T-helper 1 cell treated with Interleukin-12 subunit alpha and Interleukin-12 subunit beta and Interleukin-4 antibody, amounts not matched to agents 30 μg/mL and 1 μg/mL, for 36 hours (primary cell): ENCODE measurements around the gene OR6X1.
A peak's percentile ranks its signal among the peaks of the same experiment; 100 is the strongest.

Experiments used
- H3K27ac Mint-ChIP-seq: one replicate; pipeline ENCODE4 v1.8.0; 2021; ENCODE audit warnings: mild to moderate bottlenecking, mixed read lengths
- H3K27me3 Mint-ChIP-seq: one replicate; pipeline ENCODE4 v1.8.0; 2021; ENCODE audit warnings: low read depth, mixed read lengths
- H3K36me3 Mint-ChIP-seq: one replicate; pipeline ENCODE4 v1.8.0; 2021; ENCODE audit warnings: low read depth, mixed read lengths
- H3K4me1 Mint-ChIP-seq: one replicate; pipeline ENCODE4 v1.8.0; 2021; ENCODE audit warnings: low read depth, mixed read lengths
- H3K4me3 Mint-ChIP-seq: one replicate; pipeline ENCODE4 v1.8.0; 2021; ENCODE audit warnings: mild to moderate bottlenecking, moderate library complexity, mixed read lengths
- H3K9me3 Mint-ChIP-seq: one replicate; pipeline ENCODE4 v1.8.0; 2021; ENCODE audit warnings: mixed read lengths

The OR6X1 gene, protein sequence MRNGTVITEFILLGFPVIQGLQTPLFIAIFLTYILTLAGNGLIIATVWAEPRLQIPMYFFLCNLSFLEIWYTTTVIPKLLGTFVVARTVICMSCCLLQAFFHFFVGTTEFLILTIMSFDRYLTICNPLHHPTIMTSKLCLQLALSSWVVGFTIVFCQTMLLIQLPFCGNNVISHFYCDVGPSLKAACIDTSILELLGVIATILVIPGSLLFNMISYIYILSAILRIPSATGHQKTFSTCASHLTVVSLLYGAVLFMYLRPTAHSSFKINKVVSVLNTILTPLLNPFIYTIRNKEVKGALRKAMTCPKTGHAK

DNA sequence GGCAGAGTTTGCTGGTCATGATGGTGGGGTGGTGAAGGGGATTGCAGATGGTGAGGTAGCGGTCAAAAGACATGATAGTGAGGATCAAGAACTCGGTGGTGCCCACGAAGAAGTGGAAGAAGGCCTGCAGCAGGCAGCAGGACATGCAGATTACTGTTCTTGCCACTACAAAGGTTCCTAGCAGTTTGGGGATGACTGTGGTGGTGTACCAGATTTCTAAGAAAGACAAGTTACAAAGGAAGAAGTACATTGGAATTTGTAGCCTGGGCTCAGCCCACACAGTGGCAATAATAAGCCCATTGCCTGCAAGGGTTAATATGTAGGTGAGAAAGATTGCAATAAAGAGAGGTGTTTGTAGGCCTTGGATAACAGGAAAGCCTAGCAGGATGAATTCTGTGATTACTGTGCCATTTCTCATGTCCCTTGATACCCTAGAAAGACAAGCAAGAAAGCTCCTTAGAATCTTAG, at the start of gene OR6X1:
OR6X1 (minus strand) TSS at position 418 of the 468 bp plus-strand sequence; CDS start at position 418, 0 bp downstream.
- H3K4me1 Mint-ChIP-seq, result peaks cover 50% of the 10 kb centered on the region
- H3K9me3 Mint-ChIP-seq, result peaks cover 4% of the 10 kb centered on the region
- peak within 1 kb of the TSS; percentile 66 for H3K4me3 Mint-ChIP-seq
- peaks cover 3% of the 10 kb centered on the region for H3K36me3 Mint-ChIP-seq
- peaks cover 23% of the 10 kb centered on the region for H3K27me3 Mint-ChIP-seq
- peak within 1 kb of the TSS; percentile 79 for H3K27ac Mint-ChIP-seq

DNA sequence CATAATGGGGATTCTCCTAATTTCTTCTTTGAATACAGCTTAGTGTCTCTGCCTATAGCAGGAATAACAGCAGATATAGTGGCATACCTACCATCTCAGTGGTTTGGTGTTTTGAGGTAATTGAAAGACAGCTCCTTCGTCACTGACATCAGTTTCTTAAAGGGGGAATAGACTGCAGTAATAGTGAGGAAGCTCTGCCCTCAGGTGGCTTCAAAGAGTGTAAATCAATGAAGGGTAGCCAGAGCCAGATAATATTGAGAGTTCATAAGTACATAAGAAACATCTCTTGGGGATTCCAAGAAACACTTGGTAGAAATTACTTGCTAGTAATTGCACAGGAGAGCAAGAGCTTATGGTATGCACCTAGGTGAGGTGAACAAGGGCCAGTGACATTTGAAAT, 47.4 kb upstream of the OR6X1 start:
- Mint-ChIP-seq H3K27ac (no peak overlapping the region), H3K36me3 (no peaks in the 10 kb centered on the region), H3K27me3 (peaks cover 2% of the 10 kb centered on the region), H3K4me3 (no peak overlapping the region), H3K4me1 (no peaks in the 10 kb centered on the region), H3K9me3 (no peaks in the 10 kb centered on the region)

DNA sequence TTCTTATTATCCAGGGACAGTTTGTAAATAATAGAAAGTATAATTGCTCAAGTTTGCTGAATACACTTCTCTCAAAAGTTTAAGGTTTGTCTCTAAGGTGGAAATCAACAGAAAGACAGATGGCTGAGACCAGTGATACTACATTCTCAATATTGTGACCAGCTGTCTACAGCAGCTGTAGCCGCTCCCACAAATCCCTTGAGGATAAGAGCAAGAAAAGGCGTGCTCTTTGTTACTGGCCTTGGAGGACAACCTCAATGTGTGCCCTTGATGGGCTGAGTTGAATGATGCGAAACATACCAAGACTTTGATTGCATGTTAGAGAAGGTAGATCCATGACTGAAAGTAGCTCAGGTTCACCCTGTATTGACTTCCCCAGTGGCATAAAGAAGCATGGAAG, 45.7 kb upstream of the OR6X1 start:
- no peaks in the 10 kb centered on the region for H3K4me1 Mint-ChIP-seq
- H3K27me3 Mint-ChIP-seq, result peaks cover 11% of the 10 kb centered on the region
- no peak overlapping the region for H3K4me3 Mint-ChIP-seq
- no peaks in the 10 kb centered on the region for H3K36me3 Mint-ChIP-seq
- H3K27ac Mint-ChIP-seq, result no peak overlapping the region
- H3K9me3 Mint-ChIP-seq, result no peaks in the 10 kb centered on the region

DNA sequence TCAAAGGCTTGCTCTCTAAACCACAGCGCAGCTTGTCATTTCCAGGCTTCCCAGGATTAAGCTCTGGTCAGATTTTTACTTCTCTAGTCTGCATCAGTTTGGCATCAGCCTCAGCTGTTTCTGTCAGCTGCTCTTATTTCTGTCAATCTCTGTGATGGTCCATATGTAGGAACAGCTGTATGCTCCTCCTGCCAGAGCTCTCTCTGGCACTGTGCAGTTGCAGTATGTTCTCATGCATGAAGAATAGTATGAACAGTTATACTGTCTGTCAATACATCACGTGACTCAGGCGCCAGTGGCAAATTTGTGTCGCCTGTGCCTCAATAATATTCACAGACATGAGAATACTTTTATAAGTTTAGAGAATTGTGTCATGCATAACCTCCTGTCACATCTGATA, 45.1 kb upstream of the OR6X1 start:
- Mint-ChIP-seq H3K4me3 (no peak overlapping the region), H3K27me3 (peaks cover 11% of the 10 kb centered on the region), H3K36me3 (no peaks in the 10 kb centered on the region), H3K9me3 (no peaks in the 10 kb centered on the region), H3K27ac (no peak overlapping the region), H3K4me1 (no peaks in the 10 kb centered on the region)

DNA sequence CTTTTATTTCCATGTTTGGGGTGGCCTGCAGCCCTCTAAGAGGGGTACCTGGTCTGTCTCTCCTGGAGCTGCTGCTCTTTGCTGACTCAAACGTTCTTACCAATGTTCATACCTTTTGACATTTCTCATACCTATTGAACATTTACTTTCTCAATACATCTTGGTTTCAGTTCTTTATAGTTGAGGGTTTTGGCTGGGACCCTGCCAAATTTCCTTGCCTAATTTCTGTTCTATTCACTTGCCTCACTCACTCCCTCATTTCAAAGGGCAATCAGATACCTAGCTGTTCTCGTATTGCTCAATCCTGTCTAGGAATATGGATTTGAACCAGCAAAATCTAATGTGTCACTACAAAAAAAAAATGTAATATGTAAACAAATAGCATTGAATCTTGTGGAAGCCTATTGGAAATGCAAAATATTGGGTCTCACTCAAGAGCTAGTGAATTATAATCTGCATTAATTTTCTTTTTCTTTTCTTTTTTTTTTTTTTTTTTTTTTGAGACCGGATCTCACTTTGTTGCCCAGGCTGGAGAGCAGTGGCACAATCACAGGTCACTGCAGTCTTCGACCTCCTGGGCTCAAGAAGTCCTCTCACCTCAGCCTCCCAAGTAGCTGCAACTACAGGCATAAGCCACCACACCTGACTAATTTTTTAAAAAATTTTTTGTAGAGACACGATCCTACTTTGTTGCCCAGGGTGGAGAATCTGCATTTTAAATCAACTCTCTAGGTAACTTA, 44.4 kb upstream of the OR6X1 start:
- H3K27ac Mint-ChIP-seq, result no peak overlapping the region
- no peak overlapping the region for H3K4me3 Mint-ChIP-seq
- no peaks in the 10 kb centered on the region for H3K9me3 Mint-ChIP-seq
- H3K36me3 Mint-ChIP-seq, result no peaks in the 10 kb centered on the region
- peaks cover 11% of the 10 kb centered on the region for H3K27me3 Mint-ChIP-seq
- no peaks in the 10 kb centered on the region for H3K4me1 Mint-ChIP-seq

DNA sequence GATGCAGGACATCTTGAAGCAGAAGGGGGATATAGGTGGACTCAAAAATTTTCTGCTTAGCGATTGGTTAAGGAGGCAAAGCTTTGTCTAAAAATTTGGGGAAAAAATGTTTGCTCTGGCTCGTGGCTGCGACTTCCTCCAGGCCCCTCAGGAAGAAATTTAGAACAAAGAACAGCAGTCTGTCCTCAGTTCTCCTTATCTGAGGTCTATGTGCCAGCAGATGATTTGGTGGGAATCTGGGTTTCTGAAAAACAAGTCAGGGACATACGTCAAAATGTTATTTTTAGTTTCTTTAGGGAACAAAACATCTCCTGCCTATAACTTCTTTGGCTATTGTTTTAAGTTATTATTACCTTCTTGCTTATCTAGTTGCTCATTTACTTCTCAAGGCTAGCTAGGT, 43.8 kb upstream of the OR6X1 start:
- Mint-ChIP-seq H3K36me3 (no peaks in the 10 kb centered on the region), H3K4me1 (no peaks in the 10 kb centered on the region), H3K4me3 (no peak overlapping the region), H3K9me3 (no peaks in the 10 kb centered on the region), H3K27me3 (peaks cover 11% of the 10 kb centered on the region), H3K27ac (no peak overlapping the region)

DNA sequence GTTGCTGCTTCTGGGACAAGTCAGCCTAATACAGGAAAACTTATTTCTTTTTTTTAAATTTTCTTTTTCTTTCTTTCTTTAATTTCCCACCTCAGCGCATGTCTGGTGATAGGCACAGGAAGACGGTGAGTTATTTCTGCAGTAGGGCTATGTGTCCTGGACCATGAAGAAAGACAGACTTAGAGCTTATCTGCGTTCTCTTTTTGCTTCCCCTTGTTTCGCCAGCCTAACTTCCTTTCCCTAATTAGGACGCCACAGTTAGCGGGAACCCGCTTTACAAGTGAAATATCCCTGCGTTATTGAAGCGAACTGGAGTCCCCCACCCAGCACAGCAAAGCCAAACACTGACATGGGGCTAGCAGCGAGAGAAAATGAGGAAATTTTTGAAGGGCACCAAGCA, 43.2 kb upstream of the OR6X1 start:
- Mint-ChIP-seq H3K9me3 (no peaks in the 10 kb centered on the region), H3K4me3 (no peak overlapping the region), H3K27ac (no peak overlapping the region), H3K4me1 (no peaks in the 10 kb centered on the region), H3K27me3 (peaks cover 11% of the 10 kb centered on the region), H3K36me3 (no peaks in the 10 kb centered on the region)

DNA sequence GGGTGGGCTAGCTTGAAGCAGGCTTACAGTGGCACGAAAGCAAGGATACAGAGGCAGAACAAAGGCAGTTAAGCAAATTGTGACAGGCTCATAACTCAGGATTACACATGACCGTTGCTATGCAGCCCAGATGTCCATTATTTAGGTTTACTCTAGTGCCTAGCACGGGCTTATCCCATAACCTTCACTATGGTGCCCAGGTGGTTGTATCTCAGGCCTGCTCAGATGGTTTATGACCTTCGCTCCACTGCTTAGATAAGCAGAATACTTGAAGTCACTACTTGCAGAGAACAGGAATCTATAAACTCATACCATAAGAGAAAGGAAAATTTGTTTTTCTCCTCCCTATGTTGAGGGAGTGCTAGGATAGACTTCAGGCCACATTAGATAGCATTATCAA, 42.8 kb upstream of the OR6X1 start:
- Mint-ChIP-seq H3K27ac (no peak overlapping the region), H3K4me3 (no peak overlapping the region), H3K4me1 (no peaks in the 10 kb centered on the region), H3K9me3 (no peaks in the 10 kb centered on the region), H3K36me3 (no peaks in the 10 kb centered on the region), H3K27me3 (peaks cover 11% of the 10 kb centered on the region)

DNA sequence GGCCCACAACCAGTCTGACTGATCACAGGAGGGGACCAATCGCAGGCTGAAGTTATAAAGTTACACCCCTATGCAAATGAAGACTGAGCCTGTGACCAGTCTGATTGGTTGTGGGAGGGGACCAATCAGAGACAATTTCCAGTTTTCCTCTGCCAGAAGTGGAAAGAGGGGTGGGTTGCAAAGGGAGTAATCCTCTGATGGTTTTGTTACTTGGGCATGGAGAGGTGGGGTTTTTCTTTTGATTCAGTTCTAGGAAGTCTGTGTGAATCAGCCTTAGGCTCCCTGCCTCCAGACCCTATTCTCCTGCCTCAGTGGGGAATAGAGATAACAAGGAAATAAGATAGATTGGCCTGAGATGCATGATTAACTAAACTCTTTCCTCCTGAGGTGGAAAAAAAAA, 41.9 kb upstream of the OR6X1 start:
- no peak overlapping the region for H3K4me3 Mint-ChIP-seq
- peaks cover 11% of the 10 kb centered on the region for H3K27me3 Mint-ChIP-seq
- no peak overlapping the region for H3K27ac Mint-ChIP-seq
- no peaks in the 10 kb centered on the region for H3K36me3 Mint-ChIP-seq
- H3K9me3 Mint-ChIP-seq, result no peaks in the 10 kb centered on the region
- H3K4me1 Mint-ChIP-seq, result no peaks in the 10 kb centered on the region

DNA sequence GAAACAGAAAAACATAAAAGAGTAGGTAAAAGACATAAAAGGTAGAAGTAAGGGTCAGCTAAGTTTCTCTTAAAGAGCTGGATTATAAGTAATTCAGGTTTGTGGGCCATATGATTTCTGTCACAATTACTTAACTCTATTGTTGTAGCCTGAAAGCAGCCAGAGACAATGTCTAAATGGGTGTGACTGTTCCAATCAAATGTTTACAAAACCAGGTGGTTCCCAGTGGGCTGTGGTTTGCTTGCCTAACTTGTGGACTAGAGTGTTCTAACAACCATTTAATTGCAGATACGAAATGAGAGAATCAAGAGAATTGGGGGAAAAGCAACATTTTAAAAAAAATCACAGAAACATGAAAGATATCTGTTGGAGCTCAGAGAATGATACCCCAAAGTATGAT, 29.2 kb upstream of the OR6X1 start:
- no peak overlapping the region for H3K27ac Mint-ChIP-seq
- no peaks in the 10 kb centered on the region for H3K36me3 Mint-ChIP-seq
- H3K4me3 Mint-ChIP-seq, result no peak overlapping the region
- peaks cover 8% of the 10 kb centered on the region for H3K27me3 Mint-ChIP-seq
- no peaks in the 10 kb centered on the region for H3K4me1 Mint-ChIP-seq
- no peaks in the 10 kb centered on the region for H3K9me3 Mint-ChIP-seq

DNA sequence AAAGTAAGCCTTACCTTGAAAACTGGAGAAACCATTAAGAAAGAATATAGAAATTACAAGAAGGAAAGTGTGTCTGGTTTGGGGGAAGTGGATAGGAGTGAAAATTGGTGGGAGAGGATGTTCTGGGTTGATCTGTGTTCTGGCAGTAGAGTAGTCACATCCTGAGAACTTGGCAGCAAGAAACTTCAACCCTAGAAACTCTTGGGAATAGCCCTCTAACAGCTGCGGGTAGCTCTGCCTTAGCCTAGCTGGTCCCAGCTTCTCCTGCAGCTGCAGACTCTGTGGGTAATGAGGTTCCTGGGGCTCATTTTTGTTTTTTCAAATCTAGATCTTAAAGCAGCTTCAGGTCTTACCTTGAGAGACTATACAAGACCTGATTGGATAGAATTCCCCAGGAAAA, 24.2 kb upstream of the OR6X1 start:
- H3K36me3 Mint-ChIP-seq, result no peaks in the 10 kb centered on the region
- no peaks in the 10 kb centered on the region for H3K4me1 Mint-ChIP-seq
- H3K27ac Mint-ChIP-seq, result no peak overlapping the region
- no peaks in the 10 kb centered on the region for H3K9me3 Mint-ChIP-seq
- H3K4me3 Mint-ChIP-seq, result no peak overlapping the region
- peaks cover 8% of the 10 kb centered on the region for H3K27me3 Mint-ChIP-seq

DNA sequence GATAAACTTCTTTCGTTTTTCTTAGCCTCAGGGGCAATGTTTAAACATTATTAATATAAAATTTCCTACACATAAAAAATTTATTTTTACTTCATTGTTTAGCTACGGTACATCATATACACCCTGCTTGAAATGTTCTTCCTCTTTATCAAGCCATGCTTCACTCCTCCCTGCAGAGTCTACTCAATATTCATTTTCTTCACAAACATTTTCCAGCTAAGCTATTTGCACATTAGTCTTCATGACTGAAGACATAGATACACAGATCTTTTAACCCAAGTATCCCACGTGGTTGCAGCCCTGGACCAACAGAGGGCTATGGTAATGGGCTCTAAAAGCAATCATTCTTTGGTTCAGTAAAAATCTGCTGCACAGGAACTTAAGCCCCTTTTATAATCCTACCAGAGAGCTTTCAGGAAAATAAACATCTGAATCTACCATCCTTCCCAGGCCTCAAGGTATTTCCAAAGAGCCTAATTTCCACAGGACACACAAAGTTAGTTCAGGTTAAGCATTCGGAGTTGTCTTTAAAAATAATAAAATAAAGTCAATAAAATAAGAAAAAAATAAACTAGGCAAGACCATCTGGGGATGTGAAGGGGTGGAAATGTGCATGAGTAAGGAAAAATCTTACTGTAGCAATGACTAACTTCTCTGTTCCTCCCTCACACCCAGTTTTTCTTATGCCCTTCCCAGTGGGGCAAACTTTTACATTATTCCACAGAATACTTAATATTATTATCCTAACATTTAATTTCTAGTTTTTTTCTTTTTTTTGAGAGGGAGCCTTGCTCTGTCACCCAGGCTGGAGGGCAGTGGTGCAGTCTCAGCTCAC, 21.6 kb upstream of the OR6X1 start:
- no peak overlapping the region for H3K4me3 Mint-ChIP-seq
- H3K4me1 Mint-ChIP-seq, result no peaks in the 10 kb centered on the region
- H3K27me3 Mint-ChIP-seq, result peaks cover 8% of the 10 kb centered on the region
- no peak overlapping the region for H3K27ac Mint-ChIP-seq
- no peaks in the 10 kb centered on the region for H3K36me3 Mint-ChIP-seq
- no peaks in the 10 kb centered on the region for H3K9me3 Mint-ChIP-seq

DNA sequence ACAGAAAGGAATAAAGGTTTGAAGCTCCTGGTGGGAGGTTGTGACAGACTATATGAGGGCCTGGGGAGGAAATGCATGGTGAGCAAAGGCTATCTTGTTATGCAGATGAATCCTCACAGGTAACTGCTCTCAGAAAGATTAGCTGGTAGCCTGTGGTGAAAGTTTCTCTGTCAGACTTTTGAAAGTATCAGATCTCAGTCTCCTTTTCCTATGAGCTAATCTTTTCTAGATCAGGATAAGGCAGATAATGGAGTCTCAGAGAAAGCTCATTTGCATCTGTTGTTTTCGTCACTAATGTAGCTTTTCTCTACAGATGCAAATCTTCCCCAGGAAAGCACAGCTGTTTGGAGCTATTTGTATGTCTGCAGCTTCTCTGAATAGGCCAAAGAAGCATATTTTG, 21.0 kb upstream of the OR6X1 start:
- no peak overlapping the region for H3K4me3 Mint-ChIP-seq
- H3K4me1 Mint-ChIP-seq, result no peaks in the 10 kb centered on the region
- H3K36me3 Mint-ChIP-seq, result no peaks in the 10 kb centered on the region
- no peak overlapping the region for H3K27ac Mint-ChIP-seq
- no peaks in the 10 kb centered on the region for H3K9me3 Mint-ChIP-seq
- H3K27me3 Mint-ChIP-seq, result peaks cover 8% of the 10 kb centered on the region

DNA sequence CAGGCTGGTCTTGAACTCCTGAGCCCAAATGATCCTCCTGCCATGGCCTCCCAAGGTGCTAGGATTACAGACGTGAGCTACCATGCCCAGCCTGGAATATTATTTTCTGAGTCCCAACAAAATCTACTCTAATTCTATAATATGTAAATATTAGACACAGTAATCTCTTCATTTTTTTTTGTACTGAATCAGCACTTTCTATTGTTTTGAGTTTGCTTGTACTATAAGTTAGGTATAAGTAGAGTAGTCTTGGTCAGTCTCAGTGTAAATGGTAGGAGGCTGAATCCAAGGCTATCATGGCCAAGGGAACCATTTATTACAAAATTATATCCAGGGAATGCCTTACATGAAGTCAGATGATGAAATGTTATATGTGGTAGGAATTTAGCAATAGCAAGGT, 19.6 kb upstream of the OR6X1 start:
- Mint-ChIP-seq H3K4me3 (no peak overlapping the region), H3K27ac (no peak overlapping the region), H3K36me3 (no peaks in the 10 kb centered on the region), H3K27me3 (peaks cover 8% of the 10 kb centered on the region), H3K9me3 (no peaks in the 10 kb centered on the region), H3K4me1 (no peaks in the 10 kb centered on the region)
